HAP-1 (cell line): ENCODE measurements around the gene POU2AF2.

Source experiments
- DNase-seq, 2 experiments: peaks; one replicate each; pipeline ENCODE4 v3.0.0-alpha.2; 2016 to 2020; ENCODE audit warnings: low spot score in 2 of 2
- H3K27me3 ChIP-seq: fragments of 250-450 bp; sonication (Bioruptor Pico); 2 replicates; pipeline ENCODE4 v1.5.1; 2020; ENCODE audit warnings: low read depth, mild to moderate bottlenecking, moderate library complexity
- H3K36me3 ChIP-seq: fragments of 250-450 bp; sonication (Bioruptor Pico); replicated peaks from 2 replicates; pipeline ENCODE4 v1.5.1; 2020; ENCODE audit warnings: mild to moderate bottlenecking
- H3K4me1 ChIP-seq: fragments of 250-450 bp; sonication (Bioruptor Pico); 2 replicates; pipeline ENCODE4 v1.5.1; 2020; ENCODE audit warnings: mild to moderate bottlenecking
- H3K4me3 ChIP-seq: fragments of 250-450 bp; sonication (Bioruptor Pico); 2 replicates; pipeline ENCODE4 v1.5.1; 2020; ENCODE audit warnings: mild to moderate bottlenecking, moderate library complexity
- H3K9me3 ChIP-seq: fragments of 250-450 bp; sonication (Bioruptor Pico); 2 replicates; pipeline ENCODE4 v1.5.1; 2020; ENCODE audit warnings: mild to moderate bottlenecking, moderate library complexity
- in situ Hi-C: fragments of 300-500 bp; cut with MboI; formaldehyde crosslinking; loops from 3 replicates; pipeline ENCODE4 v1.14.3; 2020; ENCODE audit warnings: low sequenced_read_pairs, inconsistent platforms, mixed read lengths

Gene POU2AF2

GRCh38 chr11:111335549-111335948 lies 90.0 kb downstream of the POU2AF2 start:
- no peak for DNase-seq
- no peaks in the 10 kb centered on the region; the same call in 1 of the 2 replicates for H3K27me3 ChIP-seq
- no peaks in the 10 kb centered on the region for H3K4me1 ChIP-seq
- in situ Hi-C loops, result no loop called here
- no peaks in the 10 kb centered on the region for H3K9me3 ChIP-seq
- H3K36me3 ChIP-seq, result no peaks in the 10 kb centered on the region
- H3K4me3 ChIP-seq, result no peak overlapping the region
